ENCODE results near the gene PPM1M.

DNA sequence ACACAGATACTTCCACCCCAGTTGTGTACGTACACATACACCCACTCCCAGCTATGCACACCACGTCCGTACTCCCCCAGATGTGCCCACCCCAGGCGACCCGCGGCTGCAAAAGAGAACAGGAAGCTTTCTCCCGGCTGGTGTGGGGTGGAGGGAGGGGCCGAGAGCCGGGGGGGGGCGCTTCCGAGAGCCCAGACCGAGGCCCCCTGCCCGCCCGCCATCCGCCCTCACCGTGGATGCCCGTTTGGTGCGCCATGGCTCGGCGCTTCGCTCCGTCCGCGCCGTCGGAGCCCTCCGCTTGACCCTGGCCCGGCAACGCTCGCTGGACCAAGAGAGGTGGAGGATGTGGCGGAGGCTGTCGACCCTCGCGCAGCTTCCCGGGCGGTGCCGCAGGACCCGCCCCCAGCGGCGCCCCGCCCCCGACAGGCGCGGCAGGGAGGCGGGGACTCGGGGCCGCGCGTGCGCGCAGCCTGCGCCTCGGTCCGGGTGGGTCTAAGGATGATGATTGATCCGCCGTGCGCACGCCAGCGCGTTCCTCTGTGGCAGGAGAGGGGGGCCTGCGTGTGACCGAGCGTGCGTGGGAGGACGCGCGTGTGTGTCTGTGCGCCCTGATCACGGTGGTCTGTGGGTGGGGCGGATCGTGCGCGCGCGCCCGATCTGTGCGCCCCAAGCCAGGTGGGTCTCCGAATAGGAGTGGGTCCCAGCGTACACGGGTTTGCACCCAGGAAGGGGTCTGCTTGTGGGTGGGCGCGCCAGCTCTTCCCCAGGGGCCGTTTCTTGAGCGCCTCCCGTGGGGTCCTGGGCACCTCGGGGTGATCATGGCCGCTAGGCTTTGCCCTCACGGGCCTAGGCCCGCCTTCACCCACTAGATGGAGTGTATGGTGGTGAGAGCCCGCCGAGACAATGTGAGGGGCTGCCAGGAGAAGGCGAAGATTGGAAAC lies 6.5 kb upstream of the PPM1M start, which contains the start of gene TWF2:
- no peak for TF ChIP-seq EZH2phosphoT487 (IDR thresholded peaks at IDR 0.05)
- TF ChIP-seq, protein P1, sequence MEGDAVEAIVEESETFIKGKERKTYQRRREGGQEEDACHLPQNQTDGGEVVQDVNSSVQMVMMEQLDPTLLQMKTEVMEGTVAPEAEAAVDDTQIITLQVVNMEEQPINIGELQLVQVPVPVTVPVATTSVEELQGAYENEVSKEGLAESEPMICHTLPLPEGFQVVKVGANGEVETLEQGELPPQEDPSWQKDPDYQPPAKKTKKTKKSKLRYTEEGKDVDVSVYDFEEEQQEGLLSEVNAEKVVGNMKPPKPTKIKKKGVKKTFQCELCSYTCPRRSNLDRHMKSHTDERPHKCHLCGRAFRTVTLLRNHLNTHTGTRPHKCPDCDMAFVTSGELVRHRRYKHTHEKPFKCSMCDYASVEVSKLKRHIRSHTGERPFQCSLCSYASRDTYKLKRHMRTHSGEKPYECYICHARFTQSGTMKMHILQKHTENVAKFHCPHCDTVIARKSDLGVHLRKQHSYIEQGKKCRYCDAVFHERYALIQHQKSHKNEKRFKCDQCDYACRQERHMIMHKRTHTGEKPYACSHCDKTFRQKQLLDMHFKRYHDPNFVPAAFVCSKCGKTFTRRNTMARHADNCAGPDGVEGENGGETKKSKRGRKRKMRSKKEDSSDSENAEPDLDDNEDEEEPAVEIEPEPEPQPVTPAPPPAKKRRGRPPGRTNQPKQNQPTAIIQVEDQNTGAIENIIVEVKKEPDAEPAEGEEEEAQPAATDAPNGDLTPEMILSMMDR (IDR thresholded peaks at IDR 0.05): peak; percentile 46

All from neural progenitor cell (in vitro differentiated cells).